Glutamatergic neuron (in vitro differentiated cells): ENCODE data around the gene ELFN2. TPM values are rescaled to one million over a fixed set of nuclear protein-coding genes. Genes with fewer than 3 reads are reported as not detected.

Source experiments
- DNase-seq: peaks from one replicate; pipeline ENCODE4 v3.0.0; 2022
- H3K27ac Mint-ChIP-seq: one replicate; pipeline ENCODE4 v1.8.0; 2020; ENCODE audit warnings: mild to moderate bottlenecking, mixed read lengths, inconsistent platforms; ENCODE audit not compliant: unreplicated experiment
- H3K27me3 Mint-ChIP-seq: one replicate; pipeline ENCODE4 v1.8.0; 2020; ENCODE audit warnings: mild to moderate bottlenecking, moderate library complexity, mixed read lengths, inconsistent platforms; ENCODE audit not compliant: unreplicated experiment
- H3K36me3 Mint-ChIP-seq: one replicate; pipeline ENCODE4 v1.8.0; 2020; ENCODE audit warnings: mild to moderate bottlenecking, mixed read lengths, inconsistent platforms; ENCODE audit not compliant: unreplicated experiment
- H3K4me1 Mint-ChIP-seq: one replicate; pipeline ENCODE4 v1.8.0; 2020; ENCODE audit warnings: mild to moderate bottlenecking, low read depth, mixed read lengths, inconsistent platforms; ENCODE audit not compliant: unreplicated experiment
- H3K4me3 Mint-ChIP-seq: one replicate; pipeline ENCODE4 v1.8.0; 2020; ENCODE audit warnings: mild to moderate bottlenecking, mixed read lengths, inconsistent platforms; ENCODE audit not compliant: unreplicated experiment
- H3K9me3 Mint-ChIP-seq: one replicate; pipeline ENCODE4 v1.8.0; 2020; ENCODE audit warnings: mild to moderate bottlenecking, moderate library complexity, mixed read lengths, inconsistent platforms; ENCODE audit not compliant: unreplicated experiment
- CTCF ChIP-seq: fragments of 200-600 bp; sonication (generic); IDR thresholded peaks from one replicate; pipeline ENCODE4 v1.5.0; 2021; ENCODE audit not compliant: partially characterized antibody, unreplicated experiment
- total RNA-seq: library from RNA; stranded (reverse); fragmentation: NEBNext Ultra II Directional; extraction: Animal tissue kit (Norgen Biotek cat#: 25700); gene quantifications from one replicate; pipeline ENCODE4 v1.2.1, GENCODE V29; 2021; ENCODE audit not compliant: unreplicated experiment

The ELFN2 gene
- total RNA-seq, 1 donor from 2014 or later = 7.3 TPM

GRCh38 chr22:37381489-37381888 is 45.8 kb downstream of the ELFN2 start:
- H3K27me3 Mint-ChIP-seq = peaks cover 5% of the 10 kb centered on the region

GRCh38 chr22:37379722-37380121 is 47.6 kb downstream of the ELFN2 start:
- Mint-ChIP-seq H3K9me3 (peaks cover 7% of the 10 kb centered on the region), H3K36me3 (no peaks in the 10 kb centered on the region), H3K27me3 (peaks cover 5% of the 10 kb centered on the region), H3K4me3 (no peak overlapping the region), H3K4me1 (peaks cover 30% of the 10 kb centered on the region), H3K27ac (no peak overlapping the region)
- no peak for TF ChIP-seq CTCF
- no peak for DNase-seq

More at GRCh38 chr22:37381489-37381888, 45.8 kb downstream of the ELFN2 start:
- H3K4me3 Mint-ChIP-seq = no peak overlapping the region
- TF ChIP-seq CTCF = no peak
- H3K36me3 Mint-ChIP-seq = no peaks in the 10 kb centered on the region
- peaks cover 26% of the 10 kb centered on the region for H3K4me1 Mint-ChIP-seq
- no peak overlapping the region for H3K27ac Mint-ChIP-seq
- no peak for DNase-seq
- peaks cover 7% of the 10 kb centered on the region for H3K9me3 Mint-ChIP-seq

- Mint-ChIP-seq H3K27me3 (peaks cover 5% of the 10 kb centered on the region), H3K9me3 (peaks cover 7% of the 10 kb centered on the region), H3K27ac (no peak overlapping the region), H3K4me1 (peaks cover 30% of the 10 kb centered on the region), H3K36me3 (no peaks in the 10 kb centered on the region), H3K4me3 (no peak overlapping the region)
- TF ChIP-seq CTCF = no peak
- no peak for DNase-seq
These were observed 48.2 kb downstream of the ELFN2 start for GRCh38 chr22:37379085-37379484.

GRCh38 chr22:37378642-37379058 is 48.6 kb downstream of the ELFN2 start:
- H3K27ac Mint-ChIP-seq = no peak overlapping the region
- no peaks in the 10 kb centered on the region for H3K36me3 Mint-ChIP-seq
- DNase-seq = no peak
- no peak for TF ChIP-seq CTCF
- H3K4me3 Mint-ChIP-seq = no peak overlapping the region
- peaks cover 7% of the 10 kb centered on the region for H3K9me3 Mint-ChIP-seq
- peaks cover 30% of the 10 kb centered on the region for H3K4me1 Mint-ChIP-seq
- H3K27me3 Mint-ChIP-seq = peaks cover 5% of the 10 kb centered on the region

GRCh38 chr22:37377927-37378326 is 49.4 kb downstream of the ELFN2 start:
- Mint-ChIP-seq H3K27ac (no peak overlapping the region), H3K4me1 (peaks cover 23% of the 10 kb centered on the region), H3K9me3 (peaks cover 7% of the 10 kb centered on the region), H3K27me3 (peaks cover 6% of the 10 kb centered on the region), H3K36me3 (no peaks in the 10 kb centered on the region), H3K4me3 (no peak overlapping the region)
- DNase-seq = no peak
- TF ChIP-seq CTCF = no peak
